ES-I3 (cell line): ENCODE measurements around the gene AQP5.

Experiments
- H3K36me3 ChIP-seq: 2 replicates; pipeline ENCODE4 v1.6.1; 2013; ENCODE audit warnings: mild to moderate bottlenecking, low read length, control low read depth, moderate library complexity; ENCODE audit not compliant: insufficient read depth
- H3K4me1 ChIP-seq: 2 replicates; pipeline ENCODE4 v1.6.1; 2013; ENCODE audit warnings: mild to moderate bottlenecking, control low read depth, low read length; ENCODE audit not compliant: insufficient read depth
- H3K9ac ChIP-seq: 2 replicates; pipeline ENCODE4 v1.6.1; 2013; ENCODE audit warnings: low read depth, mild to moderate bottlenecking, low read length, moderate library complexity
- H3K9me3 ChIP-seq: 2 replicates; pipeline ENCODE4 v1.6.1; 2013; ENCODE audit warnings: mild to moderate bottlenecking, low read length, moderate library complexity; ENCODE audit not compliant: control insufficient read depth, insufficient read depth

AQP5 gene

DNA sequence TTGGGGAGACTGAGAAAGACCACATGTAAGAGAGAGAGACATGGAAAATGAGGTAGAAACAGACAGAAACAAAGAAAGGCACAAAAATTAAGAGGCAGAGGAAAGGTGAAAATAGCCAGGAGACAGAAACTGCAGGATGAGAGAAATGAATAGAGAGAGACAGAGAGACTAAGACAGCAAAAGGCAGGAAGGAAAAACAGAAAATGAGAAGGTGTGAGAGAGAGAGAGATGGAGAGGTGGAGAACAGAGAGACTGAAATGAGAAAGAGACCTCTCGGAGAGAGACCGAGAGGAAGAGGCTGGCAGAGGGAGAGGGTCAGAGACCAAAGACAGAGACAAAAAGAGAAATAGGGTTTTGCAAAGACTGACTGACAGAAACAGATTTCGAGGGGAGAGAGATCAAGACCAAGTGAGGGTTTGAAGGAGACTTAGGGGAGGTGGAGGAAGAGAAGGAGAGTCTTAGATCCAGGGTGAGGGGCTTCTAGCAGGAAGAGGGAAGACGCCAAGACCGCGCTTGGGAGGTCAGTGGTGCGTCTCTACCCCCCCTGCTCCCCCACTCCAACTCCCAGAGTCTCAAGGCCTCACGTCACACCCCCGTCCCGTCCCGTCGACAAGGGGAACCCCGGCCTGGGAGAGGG lies 1.1 kb upstream of the AQP5 start:
- Histone ChIP-seq H3K36me3 (no peaks in the 10 kb centered on the region), H3K9ac (peak overlapping the region; percentile 49; the same call in 1 of the 2 replicates), H3K4me1 (peaks cover 19% of the 10 kb centered on the region), H3K9me3 (no peaks in the 10 kb centered on the region)

DNA sequence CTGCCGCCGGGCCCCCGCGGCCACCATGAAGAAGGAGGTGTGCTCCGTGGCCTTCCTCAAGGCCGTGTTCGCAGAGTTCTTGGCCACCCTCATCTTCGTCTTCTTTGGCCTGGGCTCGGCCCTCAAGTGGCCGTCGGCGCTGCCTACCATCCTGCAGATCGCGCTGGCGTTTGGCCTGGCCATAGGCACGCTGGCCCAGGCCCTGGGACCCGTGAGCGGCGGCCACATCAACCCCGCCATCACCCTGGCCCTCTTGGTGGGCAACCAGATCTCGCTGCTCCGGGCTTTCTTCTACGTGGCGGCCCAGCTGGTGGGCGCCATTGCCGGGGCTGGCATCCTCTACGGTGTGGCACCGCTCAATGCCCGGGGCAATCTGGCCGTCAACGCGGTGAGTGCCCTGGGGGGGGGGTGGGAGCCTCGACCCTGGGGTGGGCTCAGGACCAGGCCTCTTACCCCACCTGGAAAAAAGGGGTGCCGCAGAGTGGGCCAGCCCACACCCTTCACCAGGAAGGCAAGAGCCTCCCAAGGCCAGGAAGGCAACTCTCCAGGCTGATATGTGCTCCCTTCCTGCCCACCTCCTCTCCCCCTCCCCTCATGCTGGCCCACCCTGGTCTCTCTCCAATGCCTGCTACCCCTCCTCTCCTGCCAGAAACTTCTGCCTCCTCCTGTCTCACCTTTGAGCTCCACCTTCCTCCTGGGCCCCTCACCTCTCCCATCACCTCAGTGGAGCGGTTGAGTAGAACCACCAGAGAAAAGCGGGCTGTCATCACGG lies 507 bp downstream of the AQP5 start:
- peak overlapping the region; percentile 21; the same call in 1 of the 2 replicates for H3K9ac ChIP-seq
- no peaks in the 10 kb centered on the region for H3K9me3 ChIP-seq
- H3K4me1 ChIP-seq: peaks cover 19% of the 10 kb centered on the region
- no peaks in the 10 kb centered on the region for H3K36me3 ChIP-seq

DNA sequence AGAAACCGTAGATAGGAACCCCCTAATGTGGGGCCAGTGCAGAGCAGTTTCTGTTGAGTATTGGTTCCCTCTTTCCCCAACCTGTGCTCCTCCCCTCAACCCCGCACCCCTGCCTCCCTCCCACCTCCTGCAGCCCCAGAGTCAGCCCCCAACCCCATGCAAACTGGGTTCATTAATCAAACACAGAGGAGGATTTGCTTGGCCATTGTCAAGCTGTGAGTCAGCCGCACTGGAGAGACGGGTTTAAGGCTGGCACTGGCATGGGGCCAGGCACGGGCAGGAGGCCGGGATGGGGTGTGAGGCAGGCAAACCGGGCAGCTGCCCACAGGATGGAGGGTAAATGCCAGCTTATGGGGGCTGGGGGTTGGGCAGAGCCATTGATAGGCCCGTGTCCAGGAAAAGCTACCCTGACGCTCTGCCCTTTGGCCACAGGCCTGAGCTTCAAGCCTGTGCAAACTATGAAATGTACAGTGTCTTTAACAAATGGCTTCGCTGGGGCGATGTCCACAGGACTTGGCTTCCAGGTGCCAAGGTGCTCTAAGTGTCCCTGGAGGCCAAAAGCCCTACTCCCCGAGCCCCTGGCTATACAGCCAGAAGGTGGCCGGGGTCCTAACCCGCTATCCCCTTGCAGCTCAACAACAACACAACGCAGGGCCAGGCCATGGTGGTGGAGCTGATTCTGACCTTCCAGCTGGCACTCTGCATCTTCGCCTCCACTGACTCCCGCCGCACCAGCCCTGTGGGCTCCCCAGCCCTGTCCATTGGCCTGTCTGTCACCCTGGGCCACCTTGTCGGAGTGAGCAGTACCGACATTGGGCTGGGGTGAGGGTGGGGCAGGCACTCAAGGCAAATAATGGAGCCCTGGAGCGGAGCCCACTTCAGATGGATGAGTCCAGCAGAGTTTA lies 1.4 kb downstream of the AQP5 start:
- Histone ChIP-seq H3K9ac (no peak overlapping the region), H3K4me1 (peaks cover 19% of the 10 kb centered on the region), H3K36me3 (no peaks in the 10 kb centered on the region), H3K9me3 (no peaks in the 10 kb centered on the region)

- H3K9me3 ChIP-seq: no peaks in the 10 kb centered on the region
- H3K36me3 ChIP-seq: no peaks in the 10 kb centered on the region
- H3K9ac ChIP-seq: no peak overlapping the region
- H3K4me1 ChIP-seq: peaks cover 16% of the 10 kb centered on the region
These were observed 2.5 kb downstream of the AQP5 start for GRCh38 chr12:49963976-49964815.

GRCh38 chr12:49964849-49965624 lies 3.4 kb downstream of the AQP5 start:
- Histone ChIP-seq H3K9ac (no peak overlapping the region), H3K9me3 (no peaks in the 10 kb centered on the region), H3K36me3 (no peaks in the 10 kb centered on the region), H3K4me1 (peaks cover 8% of the 10 kb centered on the region)

- Histone ChIP-seq H3K4me1 (0 out of 2 replicates have a peak, but pooled peaks cover under 1% of the 10 kb centered on the region), H3K36me3 (no peaks in the 10 kb centered on the region), H3K9ac (no peak overlapping the region), H3K9me3 (no peaks in the 10 kb centered on the region)
These were observed 4.2 kb downstream of the AQP5 start for GRCh38 chr12:49965836-49966235.

DNA sequence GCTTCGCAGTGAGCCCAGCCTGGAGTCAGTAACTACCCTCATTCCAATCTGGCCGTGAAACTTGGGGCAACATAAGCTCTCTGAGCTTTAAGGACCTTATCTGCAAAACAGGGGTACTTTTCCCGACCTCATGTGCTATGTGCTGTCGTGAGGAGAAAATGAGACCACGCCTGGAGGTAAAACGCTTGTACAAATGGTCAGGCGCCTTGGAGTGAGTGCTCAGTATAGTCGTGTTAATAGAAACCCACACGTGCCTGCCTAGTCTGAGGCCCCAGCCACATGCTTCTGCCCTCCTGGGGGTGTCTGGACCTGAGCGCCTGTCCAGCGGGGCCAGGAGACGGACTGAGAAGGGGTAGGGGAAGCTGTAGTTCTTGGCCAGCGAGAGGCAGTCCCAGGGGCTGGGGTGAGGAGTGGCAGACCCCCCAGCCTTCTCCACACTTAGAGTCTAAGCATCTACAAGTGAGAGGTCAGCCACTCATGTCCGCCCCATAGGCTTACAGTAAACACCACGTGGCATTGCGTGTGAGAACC lies 4.9 kb downstream of the AQP5 start:
- H3K9ac ChIP-seq: no peak overlapping the region
- no peaks in the 10 kb centered on the region for H3K9me3 ChIP-seq
- H3K4me1 ChIP-seq: no peaks in the 10 kb centered on the region
- no peaks in the 10 kb centered on the region for H3K36me3 ChIP-seq

- no peaks in the 10 kb centered on the region for H3K9me3 ChIP-seq
- no peaks in the 10 kb centered on the region; the same call in 1 of the 2 replicates for H3K4me1 ChIP-seq
- no peaks in the 10 kb centered on the region for H3K36me3 ChIP-seq
- H3K9ac ChIP-seq: peak overlapping the region; percentile 35; the same call in 1 of the 2 replicates
These were observed 5.5 kb downstream of the AQP5 start for GRCh38 chr12:49967042-49967776.

- H3K9ac ChIP-seq: peak overlapping the region; percentile 10; the same call in 1 of the 2 replicates
- H3K36me3 ChIP-seq: no peaks in the 10 kb centered on the region
- no peaks in the 10 kb centered on the region; the same call in 1 of the 2 replicates for H3K4me1 ChIP-seq
- no peaks in the 10 kb centered on the region for H3K9me3 ChIP-seq
These were observed 6.1 kb downstream of the AQP5 start for GRCh38 chr12:49967777-49968250.

DNA sequence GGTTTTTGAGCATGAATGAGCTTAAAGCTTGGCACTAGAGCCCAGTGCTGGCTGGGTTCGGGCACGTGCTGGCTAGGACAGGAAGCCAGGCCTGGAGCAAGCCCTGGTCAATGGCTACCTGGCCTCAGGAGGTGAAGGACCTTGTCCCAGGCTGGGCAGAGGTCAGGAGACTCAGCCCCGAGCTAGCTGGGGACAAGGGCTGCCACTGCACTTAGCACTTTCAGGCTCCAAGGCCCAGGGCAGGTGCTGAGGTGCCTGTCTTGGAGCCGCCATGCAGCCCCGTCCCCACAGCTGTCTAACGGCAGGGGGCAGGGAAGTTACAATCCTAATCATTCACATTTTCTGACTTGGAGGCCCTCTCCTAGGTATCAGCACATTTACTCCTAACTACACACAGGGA lies 6.8 kb downstream of the AQP5 start:
- H3K9me3 ChIP-seq: no peaks in the 10 kb centered on the region
- H3K4me1 ChIP-seq: no peaks in the 10 kb centered on the region; the same call in 1 of the 2 replicates
- H3K9ac ChIP-seq: no peak overlapping the region
- H3K36me3 ChIP-seq: no peaks in the 10 kb centered on the region

- H3K9me3 ChIP-seq: no peaks in the 10 kb centered on the region
- no peaks in the 10 kb centered on the region for H3K36me3 ChIP-seq
- no peak overlapping the region for H3K9ac ChIP-seq
- no peaks in the 10 kb centered on the region; the same call in 1 of the 2 replicates for H3K4me1 ChIP-seq
These were observed 7.4 kb downstream of the AQP5 start for GRCh38 chr12:49969027-49969426.

GRCh38 chr12:49969651-49970429 lies 8.2 kb downstream of the AQP5 start:
- Histone ChIP-seq H3K36me3 (no peaks in the 10 kb centered on the region), H3K9me3 (no peaks in the 10 kb centered on the region), H3K4me1 (no peaks in the 10 kb centered on the region; the same call in 1 of the 2 replicates), H3K9ac (no peak overlapping the region)
